Gastrocnemius medialis (tissue), 4 donors: ENCODE results near the gene RREB1.

Experiments
- POLR2A ChIP-seq, 2 donors: fragments of 450-650 bp; IDR thresholded peaks; one replicate each; pipeline ENCODE4 v1.6.1; 2017; ENCODE audit warnings: antibody characterized with exemption in 2 of 2, mild to moderate bottlenecking in 2 of 2, moderate library complexity in 2 of 2
- TF ChIP-seq, protein P1 (sequence below), 5 experiments: fragments of 450-650 bp in 3 of 5; fragments of 200-600 bp in 2 of 5; sonication (generic) in 2 of 5; IDR thresholded peaks in 4 of 5; conservative IDR thresholded peaks in 1 of 5; 1 replicate in 4 of 5; 2 replicates in 1 of 5; pipeline ENCODE4 v1.5.1; 2016 to 2019; ENCODE audit warnings: antibody characterized with exemption in 5 of 5, mild to moderate bottlenecking in 3 of 5, moderate library complexity in 3 of 5

DNA sequence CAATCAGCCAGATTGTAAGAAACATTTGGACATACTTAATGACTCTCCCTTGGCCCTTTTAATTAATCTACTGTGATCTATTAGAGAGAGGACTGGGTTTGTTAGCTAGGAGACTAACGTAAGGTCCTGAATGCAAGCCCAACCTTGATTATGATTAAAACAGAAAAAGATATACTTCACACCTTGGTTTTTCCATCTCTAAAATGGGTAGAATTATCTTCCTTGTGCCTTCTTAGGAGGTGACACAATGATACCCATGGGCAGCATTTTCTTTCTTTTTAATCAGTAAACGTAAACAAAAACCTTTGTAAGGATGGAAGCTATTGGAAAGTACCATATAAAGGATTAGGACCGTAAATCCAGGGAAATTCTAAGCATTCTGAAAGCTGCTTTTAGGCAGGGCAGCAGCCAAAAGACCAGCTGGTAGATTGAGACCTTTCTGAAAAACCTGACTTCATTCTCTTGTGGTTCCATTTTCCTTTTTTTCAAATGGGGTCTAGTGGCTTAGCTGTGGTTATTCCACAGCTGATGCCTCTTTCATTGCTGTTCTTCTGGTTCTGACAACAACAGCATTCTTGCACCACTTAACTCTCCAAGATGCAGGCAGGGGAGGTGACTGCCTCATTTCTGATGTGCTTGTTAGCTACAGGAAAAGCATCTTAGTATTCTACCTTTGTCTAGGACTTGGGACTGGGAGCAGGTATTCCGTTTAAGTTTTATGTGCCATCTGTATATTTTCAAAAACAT is 27.4 kb downstream of the RREB1 start:
- TF ChIP-seq, protein P1, sequence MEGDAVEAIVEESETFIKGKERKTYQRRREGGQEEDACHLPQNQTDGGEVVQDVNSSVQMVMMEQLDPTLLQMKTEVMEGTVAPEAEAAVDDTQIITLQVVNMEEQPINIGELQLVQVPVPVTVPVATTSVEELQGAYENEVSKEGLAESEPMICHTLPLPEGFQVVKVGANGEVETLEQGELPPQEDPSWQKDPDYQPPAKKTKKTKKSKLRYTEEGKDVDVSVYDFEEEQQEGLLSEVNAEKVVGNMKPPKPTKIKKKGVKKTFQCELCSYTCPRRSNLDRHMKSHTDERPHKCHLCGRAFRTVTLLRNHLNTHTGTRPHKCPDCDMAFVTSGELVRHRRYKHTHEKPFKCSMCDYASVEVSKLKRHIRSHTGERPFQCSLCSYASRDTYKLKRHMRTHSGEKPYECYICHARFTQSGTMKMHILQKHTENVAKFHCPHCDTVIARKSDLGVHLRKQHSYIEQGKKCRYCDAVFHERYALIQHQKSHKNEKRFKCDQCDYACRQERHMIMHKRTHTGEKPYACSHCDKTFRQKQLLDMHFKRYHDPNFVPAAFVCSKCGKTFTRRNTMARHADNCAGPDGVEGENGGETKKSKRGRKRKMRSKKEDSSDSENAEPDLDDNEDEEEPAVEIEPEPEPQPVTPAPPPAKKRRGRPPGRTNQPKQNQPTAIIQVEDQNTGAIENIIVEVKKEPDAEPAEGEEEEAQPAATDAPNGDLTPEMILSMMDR (IDR thresholded peaks at IDR 0.05 in 4 of 5, conservative IDR thresholded peaks at IDR 0.05 in 1 of 5), result no peak
- no peak for TF ChIP-seq POLR2A (IDR thresholded peaks at IDR 0.05)
